HepG2 (cell line): Measurements from ENCODE around the gene DHRS4L2. TPM values are rescaled to one million over a fixed set of nuclear protein-coding genes. Genes with fewer than 3 reads are reported as not detected.

Experiments used
- DNMT1 ChIP-seq: sonication (generic); formaldehyde crosslinking; IDR thresholded peaks from 2 replicates; pipeline ENCODE4 v1.5.1; 2020; ENCODE audit warnings: mild to moderate bottlenecking, missing genetic modification reagents
- DR1 ChIP-seq: sonication (generic); formaldehyde crosslinking; IDR thresholded peaks from 2 replicates; pipeline ENCODE4 v1.8.0; 2021; ENCODE audit warnings: mild to moderate bottlenecking, missing genetic modification reagents, inconsistent platforms
- FOXP1 ChIP-seq, 2 experiments: fragments of 450-650 bp in 1 of 2; IDR thresholded peaks; 2 replicates each; pipeline ENCODE4 v1.6.1; 2017 to 2018; ENCODE audit warnings: antibody characterized with exemption in 1 of 2
- GFI1 ChIP-seq: sonication (generic); formaldehyde crosslinking; IDR thresholded peaks from 2 replicates; pipeline ENCODE4 v1.5.0; 2020; ENCODE audit warnings: missing genetic modification reagents, mild to moderate bottlenecking, borderline replicate concordance
- HCFC1 ChIP-seq: fragments of 150-350 bp; IDR thresholded peaks from 2 replicates; pipeline ENCODE4 v1.6.1; 2014; ENCODE audit warnings: low read depth, low read length
- HMG20B ChIP-seq: conservative IDR thresholded peaks from 2 replicates; pipeline ENCODE4 v1.6.1; 2016; ENCODE audit warnings: missing genetic modification reagents, missing compliant biosample characterization
- LCORL ChIP-seq, 2 experiments: fragments of 450-650 bp in 1 of 2; sonication (generic) in 1 of 2; formaldehyde crosslinking in 1 of 2; IDR thresholded peaks; 2 replicates each; pipeline versions ENCODE4 v1.5.0 to v1.6.1; 2017 to 2020; ENCODE audit warnings: antibody characterized with exemption in 1 of 2, missing genetic modification reagents in 1 of 2
- MTA1 ChIP-seq: sonication (generic); formaldehyde crosslinking; IDR thresholded peaks from 2 replicates; pipeline ENCODE4 v1.4.0; 2020; ENCODE audit warnings: missing genetic modification reagents, mild to moderate bottlenecking, borderline replicate concordance
- MXD4 ChIP-seq: IDR thresholded peaks from 2 replicates; pipeline ENCODE4 v1.6.1; 2016; ENCODE audit warnings: mild to moderate bottlenecking, missing biosample characterization, missing genetic modification reagents
- RBM22 ChIP-seq: fragments of 200-400 bp; formaldehyde crosslinking; optimal IDR thresholded peaks from 2 replicates; pipeline ENCODE3; 2017; ENCODE audit warnings: mild to moderate bottlenecking, low read length, moderate library complexity
- RFXAP ChIP-seq: sonication (generic); formaldehyde crosslinking; IDR thresholded peaks from 2 replicates; pipeline ENCODE4 v1.4.0; 2020; ENCODE audit warnings: missing genetic modification reagents, borderline replicate concordance
- SNAPC4 ChIP-seq: sonication (generic); formaldehyde crosslinking; IDR thresholded peaks from 2 replicates; pipeline ENCODE4 v1.4.0; 2020; ENCODE audit warnings: mild to moderate bottlenecking, missing genetic modification reagents
- ZBTB39 ChIP-seq: sonication (generic); formaldehyde crosslinking; IDR thresholded peaks from 2 replicates; pipeline ENCODE4 v1.5.0; 2020; ENCODE audit warnings: missing genetic modification reagents
- ZBTB42 ChIP-seq: sonication (generic); formaldehyde crosslinking; IDR thresholded peaks from 2 replicates; pipeline ENCODE4 v1.5.0; 2020; ENCODE audit warnings: mild to moderate bottlenecking, missing genetic modification reagents
- ZBTB8A ChIP-seq: sonication (generic); formaldehyde crosslinking; IDR thresholded peaks from 2 replicates; pipeline ENCODE4 v1.4.0; 2020; ENCODE audit warnings: mild to moderate bottlenecking, low read depth, missing genetic modification reagents, borderline replicate concordance
- ZKSCAN8 ChIP-seq: IDR thresholded peaks from 2 replicates; pipeline ENCODE4 v1.6.1; 2016; ENCODE audit warnings: borderline replicate concordance, missing genetic modification reagents, missing compliant biosample characterization
- ZNF17 ChIP-seq: sonication (generic); formaldehyde crosslinking; IDR thresholded peaks from 2 replicates; pipeline ENCODE4 v1.5.0; 2020; ENCODE audit warnings: mild to moderate bottlenecking, missing genetic modification reagents
- ZNF670 ChIP-seq: sonication (generic); formaldehyde crosslinking; IDR thresholded peaks from 2 replicates; pipeline ENCODE4 v1.8.0; 2022; ENCODE audit warnings: mild to moderate bottlenecking, missing genetic modification reagents, borderline replicate concordance
- ZNF749 ChIP-seq: sonication (generic); formaldehyde crosslinking; IDR thresholded peaks from 2 replicates; pipeline ENCODE4 v1.8.0; 2022; ENCODE audit warnings: mild to moderate bottlenecking, missing genetic modification reagents, moderate library complexity, borderline replicate concordance
- ZNF773 ChIP-seq: sonication (generic); formaldehyde crosslinking; IDR thresholded peaks from 2 replicates; pipeline ENCODE4 v1.4.0; 2020; ENCODE audit warnings: missing genetic modification reagents, borderline replicate concordance
- polyA plus RNA-seq, 8 experiments: library from polyadenylated mRNA; depleted of rRNA in 3 of 8; stranded (reverse) in 7 of 8; unstranded in 1 of 8; fragments of >200 nt; fragmentation: Illumina TruSeq in 4 of 8; extraction: Trizol in 4 of 8; gene quantifications; 2 replicates each; pipeline versions ENCODE4 v1.2.1 to v1.2.3, GENCODE V29; 2011 to 2016; ENCODE audit warnings: low read depth in 4 of 8, missing spikeins in 1 of 8, mixed read lengths in 1 of 8; ENCODE audit not compliant: insufficient read depth in 1 of 8
- total RNA-seq, 5 experiments: library from RNA; depleted of rRNA; stranded (reverse); fragments of >200 nt; fragmentation: Illumina TruSeq; extraction: Trizol; gene quantifications; 2 replicates each; pipeline ENCODE4 v1.2.3, GENCODE V29; 2016; ENCODE audit warnings: low read depth in 1 of 5

Gene DHRS4L2
- total and polyA plus RNA-seq, 2 of the 13 experiments (the other 11 are each of a cell fraction or from before 2014, with no cell fraction given) = 24.7 to 38.2 TPM

- TF ChIP-seq ZNF17 (CRISPR knock-in tag) (no peak), LCORL (IDR thresholded peaks at IDR 0.05) (no peak), LCORL (CRISPR knock-in tag; IDR thresholded peaks at IDR 0.05) (peak; percentile 76; the same call in 1 of the 2 replicates), ZKSCAN8 (CRISPR knock-in tag) (0 out of 2 replicates have a peak, but pooled peaks have one; percentile 15), MTA1 (CRISPR knock-in tag) (peak; percentile 96; the same call in 1 of the 2 replicates), SNAPC4 (CRISPR knock-in tag) (0 out of 2 replicates have a peak, but pooled peaks have one; percentile 59), ZNF670 (peak; percentile 21; the same call in 1 of the 2 replicates), MXD4 (peak; percentile 73; the same call in 1 of the 2 replicates), GFI1 (peak; percentile 44; the same call in 1 of the 2 replicates), ZNF749 (CRISPR knock-in tag) (peak; percentile 90), ZBTB39 (CRISPR knock-in tag) (0 out of 2 replicates have a peak, but pooled peaks have one; percentile 68), HMG20B (CRISPR knock-in tag) (peak; percentile 74; the same call in 1 of the 2 replicates), DR1 (CRISPR knock-in tag) (no peak; the same call in 1 of the 2 replicates), ZBTB8A (CRISPR knock-in tag) (no peak; the same call in 1 of the 2 replicates), RFXAP (peak; percentile 66; the same call in 1 of the 2 replicates), ZNF773 (peak; percentile 92; the same call in 1 of the 2 replicates), DNMT1 (CRISPR knock-in tag) (peak; percentile 91), ZBTB42 (CRISPR knock-in tag) (peak; percentile 82; the same call in 1 of the 2 replicates), RBM22 (no peak), HCFC1 (no peak; the same call in 1 of the 2 replicates), FOXP1 (IDR thresholded peaks at IDR 0.05) (no peak), FOXP1 (CRISPR knock-in tag; IDR thresholded peaks at IDR 0.05) (0 out of 2 replicates have a peak, but pooled peaks have one; percentile 9)
Measured at GRCh38 chr14:24051789-24052655, 63.3 kb downstream of the DHRS4L2 start, which contains the start of gene CARMIL3 (continued).
